Endometrial microvascular endothelial cells (primary cell): ENCODE measurements around the gene LNX1. TPM values are rescaled to one million over a fixed set of nuclear protein-coding genes. Genes with fewer than 3 reads are reported as not detected.

Experiments used
- in situ Hi-C: cut with HindIII; loops from 2 replicates; pipeline ENCODE4 v1.10.0; 2017; ENCODE audit warnings: low sequenced_read_pairs, low pct_unique_long_range_greater_than_20kb; ENCODE audit errors: inconsistent ontology term
- total RNA-seq: library from RNA; depleted of rRNA; stranded (reverse); fragments of >200 nt; gene quantifications from one replicate; pipeline ENCODE4 v1.2.3, GENCODE V29; 2015; ENCODE audit errors: inconsistent ontology term

LNX1 gene
- 4.1 TPM for total RNA-seq

GRCh38 chr4:53591372-53591892 lies at the start of gene LNX1:
Gene LNX1, minus strand, starts transcription at chr4:53591486. Its CDS starts 17,484 bp downstream, at chr4:53574002.
- in situ Hi-C loops = no loop called here

GRCh38 chr4:53640576-53641453 lies 49.5 kb upstream of the LNX1 start:
- in situ Hi-C loops = no loop called here

GRCh38 chr4:53638919-53639318 lies 47.6 kb upstream of the LNX1 start:
- in situ Hi-C loops = no loop called here

GRCh38 chr4:53637348-53637747 lies 46.1 kb upstream of the LNX1 start:
- in situ Hi-C loops = no loop called here

- in situ Hi-C loops = no loop called here
Observed at GRCh38 chr4:53635697-53636483, 44.6 kb upstream of the LNX1 start.

GRCh38 chr4:53633608-53634007 lies 42.3 kb upstream of the LNX1 start:
- in situ Hi-C loops = no loop called here

- in situ Hi-C loops = no loop called here
Observed at GRCh38 chr4:53629296-53629695, 38.0 kb upstream of the LNX1 start.

GRCh38 chr4:53626491-53626890 lies 35.2 kb upstream of the LNX1 start:
- in situ Hi-C loops = no loop called here

- in situ Hi-C loops = no loop called here
Observed at GRCh38 chr4:53625888-53626287, 34.6 kb upstream of the LNX1 start.

- in situ Hi-C loops = no loop called here
Observed at GRCh38 chr4:53622739-53623151, 31.5 kb upstream of the LNX1 start.

- in situ Hi-C loops = no loop called here
Observed at GRCh38 chr4:53620956-53621355, 29.7 kb upstream of the LNX1 start.

- in situ Hi-C loops = no loop called here
Observed at GRCh38 chr4:53619431-53619830, 28.1 kb upstream of the LNX1 start.

- in situ Hi-C loops = no loop called here
Observed at GRCh38 chr4:53618321-53618720, 27.0 kb upstream of the LNX1 start.

GRCh38 chr4:53617101-53617680 lies 25.9 kb upstream of the LNX1 start:
- in situ Hi-C loops = no loop called here

- in situ Hi-C loops = no loop called here
Observed at GRCh38 chr4:53616219-53616618, 24.9 kb upstream of the LNX1 start.

- in situ Hi-C loops = no loop called here
Observed at GRCh38 chr4:53614591-53614990, 23.3 kb upstream of the LNX1 start.

- in situ Hi-C loops = no loop called here
Observed at GRCh38 chr4:53613428-53613827, 22.1 kb upstream of the LNX1 start.

- in situ Hi-C loops = no loop called here
Observed at GRCh38 chr4:53608649-53609048, 17.4 kb upstream of the LNX1 start.

- in situ Hi-C loops = no loop called here
Observed at GRCh38 chr4:53608242-53608641, 17.0 kb upstream of the LNX1 start.
